DND-41 (cell line): ENCODE results near the gene B4GALT1.
"Not testable (repeated sequence)": the region's sequence is repeated elsewhere in the genome, so short reads cannot be mapped to it uniquely, and the experiment has no call there.

ENCODE experiments used
- ATAC-seq: fragments of 200-7000 bp; cut with Tn5 transposase; 3 replicates; pipeline ENCODE4 v1.9.1; 2021; ENCODE audit warnings: low read depth; ENCODE audit not compliant: insufficient read depth
- DNase-seq: peaks from one replicate; pipeline ENCODE4 v3.0.0-alpha.2; 2020
- H2AFZ ChIP-seq: 2 replicates; pipeline ENCODE4 v1.6.0; 2012; ENCODE audit warnings: low read depth, low read length
- H3K27ac ChIP-seq: 2 replicates; pipeline ENCODE4 v1.5.1; 2012; ENCODE audit warnings: low read length, inconsistent platforms
- H3K27me3 ChIP-seq: fragments of 200-600 bp; sonication (generic); 2 replicates; pipeline ENCODE4 v1.6.0; 2012; ENCODE audit warnings: low read length, mild to moderate bottlenecking, inconsistent platforms; ENCODE audit not compliant: insufficient read depth, poor library complexity
- H3K36me3 ChIP-seq: 2 replicates; pipeline ENCODE4 v1.5.1; 2012; ENCODE audit warnings: low read length, inconsistent platforms; ENCODE audit not compliant: insufficient read depth
- H3K4me1 ChIP-seq: 2 replicates; pipeline ENCODE4 v1.5.1; 2012; ENCODE audit warnings: mild to moderate bottlenecking, low read length; ENCODE audit not compliant: insufficient read depth
- H3K4me2 ChIP-seq: 2 replicates; pipeline ENCODE4 v1.6.0; 2012; ENCODE audit warnings: mild to moderate bottlenecking, moderate library complexity, low read length, inconsistent platforms; ENCODE audit not compliant: insufficient read depth
- H3K4me3 ChIP-seq, 2 experiments: fragments of 200-600 bp in 1 of 2; shearing (Covaris generic) in 1 of 2; 2 replicates each; pipeline ENCODE4 v1.5.1; 2012 to 2016; ENCODE audit warnings: inconsistent platforms in 2 of 2, low read length in 2 of 2, mild to moderate bottlenecking in 2 of 2, low read depth in 1 of 2, moderate library complexity in 1 of 2
- H3K79me2 ChIP-seq: 2 replicates; pipeline ENCODE4 v1.6.0; 2012; ENCODE audit warnings: low read length, inconsistent platforms; ENCODE audit not compliant: insufficient read depth
- H3K9ac ChIP-seq: 2 replicates; pipeline ENCODE4 v1.6.0; 2012; ENCODE audit warnings: low read depth, mild to moderate bottlenecking, inconsistent platforms, low read length, moderate library complexity
- H3K9me3 ChIP-seq: 2 replicates; pipeline ENCODE4 v1.5.1; 2012; ENCODE audit warnings: low read length, moderate library complexity, mild to moderate bottlenecking, inconsistent platforms; ENCODE audit not compliant: insufficient read depth, severe bottlenecking
- H4K20me1 ChIP-seq: 2 replicates; pipeline ENCODE4 v1.6.0; 2012; ENCODE audit warnings: low read length; ENCODE audit not compliant: insufficient read depth
- CTCF ChIP-seq: IDR thresholded peaks from 2 replicates; pipeline ENCODE4 v1.5.1; 2012; ENCODE audit warnings: borderline replicate concordance, low read length, moderate library complexity, mild to moderate bottlenecking; ENCODE audit not compliant: poor library complexity, severe bottlenecking; ENCODE audit errors: extremely low read depth
- EZH2 ChIP-seq: IDR thresholded peaks from 3 replicates; pipeline ENCODE4 v1.6.1; 2012; ENCODE audit warnings: borderline replicate concordance, low read depth, mild to moderate bottlenecking, moderate library complexity, low read length, inconsistent platforms; ENCODE audit not compliant: severe bottlenecking

The B4GALT1 gene

GRCh38 chr9:33097192-33097591, 69.9 kb downstream of the B4GALT1 start:
- no peaks in the 10 kb centered on the region for H3K36me3 ChIP-seq
- no peak overlapping the region for H2AFZ ChIP-seq
- DNase-seq (no peak), ATAC-seq (no peak)
- H3K4me1 ChIP-seq: no peaks in the 10 kb centered on the region
- H4K20me1 ChIP-seq: no peaks in the 10 kb centered on the region
- no peaks in the 10 kb centered on the region for H3K79me2 ChIP-seq
- no peak overlapping the region for H3K9ac ChIP-seq
- H3K4me3 ChIP-seq: no peak overlapping the region
- H3K9me3 ChIP-seq: no peaks in the 10 kb centered on the region
- TF ChIP-seq EZH2: no peak
- no peak for TF ChIP-seq CTCF
- H3K4me2 ChIP-seq: no peak overlapping the region
- no peaks in the 10 kb centered on the region for H3K27me3 ChIP-seq
- H3K27ac ChIP-seq: no peak overlapping the region

GRCh38 chr9:33092634-33093033, 74.5 kb downstream of the B4GALT1 start:
- Histone ChIP-seq H3K27ac (no peak overlapping the region), H3K4me1 (no peaks in the 10 kb centered on the region), H4K20me1 (no peaks in the 10 kb centered on the region), H3K36me3 (no peaks in the 10 kb centered on the region), H2AFZ (no peak overlapping the region), H3K27me3 (no peaks in the 10 kb centered on the region), H3K79me2 (no peaks in the 10 kb centered on the region), H3K9me3 (no peaks in the 10 kb centered on the region), H3K4me3 (no peak overlapping the region), H3K9ac (no peak overlapping the region), H3K4me2 (no peak overlapping the region)
- no peak for DNase-seq
- no peak for ATAC-seq
- no peak for TF ChIP-seq CTCF
- TF ChIP-seq EZH2: no peak

DNA sequence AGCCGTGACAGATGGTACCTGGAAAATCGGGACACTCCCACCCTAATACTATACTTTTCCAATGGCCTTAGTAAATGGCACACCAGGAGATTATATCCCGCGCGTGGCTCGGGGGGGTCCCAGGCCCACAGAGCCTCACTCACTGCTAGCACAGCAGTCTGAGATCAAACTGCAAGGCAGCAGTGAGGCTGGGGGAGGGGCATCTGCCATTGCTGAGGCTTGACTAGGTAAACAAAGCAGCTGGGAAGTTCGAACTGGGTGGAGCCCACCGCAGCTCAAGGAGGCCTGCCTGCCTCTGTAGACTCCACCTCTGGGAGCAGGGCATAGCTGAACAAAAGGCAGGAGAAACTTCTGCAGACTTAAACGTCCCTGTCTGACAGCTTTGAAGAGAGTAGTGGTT, 81.5 kb downstream of the B4GALT1 start:
- H3K79me2 ChIP-seq, H3K27me3 ChIP-seq, DNase-seq, H3K36me3 ChIP-seq, H4K20me1 ChIP-seq, H3K4me3 ChIP-seq, H3K27ac ChIP-seq, H3K9ac ChIP-seq, ATAC-seq, H3K9me3 ChIP-seq, H3K4me2 ChIP-seq, H2AFZ ChIP-seq: not testable (repeated sequence)
- H3K4me1 ChIP-seq: peaks cover 15% of the 10 kb centered on the region

- Histone ChIP-seq H3K36me3 (no peaks in the 10 kb centered on the region), H3K79me2 (no peaks in the 10 kb centered on the region), H2AFZ (peak overlapping the region; percentile 45; the same call in 1 of the 2 replicates), H3K4me1 (peaks cover 20% of the 10 kb centered on the region), H4K20me1 (no peaks in the 10 kb centered on the region), H3K9ac (no peak overlapping the region), H3K4me2 (no peak overlapping the region), H3K4me3 (no peak overlapping the region), H3K27me3 (no peaks in the 10 kb centered on the region), H3K27ac (no peak overlapping the region), H3K9me3 (no peaks in the 10 kb centered on the region)
- no peak for ATAC-seq
- no peak for DNase-seq
- TF ChIP-seq CTCF (no peak), EZH2 (no peak)
These were observed 84.4 kb downstream of the B4GALT1 start for GRCh38 chr9:33082538-33083326.
